AML-193 (cell line): ENCODE measurements around the gene WWC1.
"Not testable (repeated sequence)": the region's sequence is repeated elsewhere in the genome, so short reads cannot be mapped to it uniquely, and the experiment has no call there.

Experiments
- DNase-seq, 2 experiments: peaks; one replicate each; lab custom pipeline; 2025; lab: John Stamatoyannopoulos, UW

WWC1 gene

GRCh38 chr5:168413062-168413461, 121.6 kb downstream of the WWC1 start:
- no peak for DNase-seq

- DNase-seq: no peak
Measured at GRCh38 chr5:168413596-168413995, 122.2 kb downstream of the WWC1 start.

- no peak for DNase-seq
Measured at GRCh38 chr5:168415401-168415800, 124.0 kb downstream of the WWC1 start.

GRCh38 chr5:168415971-168416370, 124.5 kb downstream of the WWC1 start:
- no peak for DNase-seq

- no peak for DNase-seq
Measured at GRCh38 chr5:168417731-168418429, 126.4 kb downstream of the WWC1 start.

GRCh38 chr5:168420461-168420860, 129.0 kb downstream of the WWC1 start:
- DNase-seq: no peak

GRCh38 chr5:168422431-168422830, 131.0 kb downstream of the WWC1 start:
- DNase-seq: no peak

GRCh38 chr5:168423478-168423877, 132.0 kb downstream of the WWC1 start:
- no peak for DNase-seq

GRCh38 chr5:168423971-168424370, 132.5 kb downstream of the WWC1 start:
- DNase-seq: no peak

- no peak for DNase-seq
Measured at GRCh38 chr5:168424594-168425323, 133.3 kb downstream of the WWC1 start.

GRCh38 chr5:168426007-168426863, 134.8 kb downstream of the WWC1 start:
- no peak for DNase-seq

- no peak for DNase-seq
Measured at GRCh38 chr5:168426864-168427172, 135.4 kb downstream of the WWC1 start.

GRCh38 chr5:168427224-168427623, 135.8 kb downstream of the WWC1 start:
- no peak for DNase-seq

GRCh38 chr5:168428552-168428951, 137.1 kb downstream of the WWC1 start:
- no peak for DNase-seq

- no peak for DNase-seq
Measured at GRCh38 chr5:168430296-168430695, 138.9 kb downstream of the WWC1 start.

- no peak for DNase-seq
Measured at GRCh38 chr5:168432903-168433302, 141.5 kb downstream of the WWC1 start.

- DNase-seq: no peak
Measured at GRCh38 chr5:168434001-168434400, 142.6 kb downstream of the WWC1 start.

- no peak for DNase-seq
Measured at GRCh38 chr5:168434746-168435321, 143.4 kb downstream of the WWC1 start.

- not testable (repeated sequence) for DNase-seq
Measured at GRCh38 chr5:168435340-168435739, 143.9 kb downstream of the WWC1 start.

- no peak for DNase-seq
Measured at GRCh38 chr5:168438349-168438748, 146.9 kb downstream of the WWC1 start.

GRCh38 chr5:168443533-168443932, 152.1 kb downstream of the WWC1 start:
- DNase-seq: no peak

- no peak for DNase-seq
Measured at GRCh38 chr5:168443950-168444700, 152.7 kb downstream of the WWC1 start.
